GM12891 (cell line): ENCODE measurements around the gene IRF3.

ENCODE experiments used
- POLR2A ChIP-seq: IDR thresholded peaks from 2 replicates; pipeline ENCODE4 v1.6.1; 2011; ENCODE audit warnings: low read depth, low read length, control low read depth
- SPI1 ChIP-seq: IDR thresholded peaks from 2 replicates; pipeline ENCODE4 v1.6.1; 2011; ENCODE audit warnings: low read depth, low read length, control low read depth
- TAF1 ChIP-seq: IDR thresholded peaks from 2 replicates; pipeline ENCODE4 v1.6.1; 2011; ENCODE audit warnings: low read depth, low read length, control low read depth

GRCh38 chr19:49652551-49653465, 12.8 kb downstream of the IRF3 start:
- TF ChIP-seq POLR2A = no peak
- TF ChIP-seq SPI1 = no peak
- TF ChIP-seq TAF1 = no peak
